Effector memory CD4-positive, alpha-beta T cell (primary cell): Measurements from ENCODE around the gene NDUFB2.
"Not testable (repeated sequence)": the region's sequence is repeated elsewhere in the genome, so short reads cannot be mapped to it uniquely, and the experiment has no call there.

Experiments
- DNase-seq, 3 donors: peaks; one replicate each; pipeline ENCODE4 v3.0.0-alpha.2; 2020
- H3K27ac ChIP-seq: 2 replicates; pipeline ENCODE4 v1.7.0; 2013; ENCODE audit warnings: mild to moderate bottlenecking, low read length, moderate library complexity; ENCODE audit not compliant: insufficient read depth, poor library complexity, severe bottlenecking
- H3K27me3 ChIP-seq: replicated peaks from 2 replicates; pipeline ENCODE4 v1.7.0; 2013; ENCODE audit warnings: mild to moderate bottlenecking, low read length; ENCODE audit not compliant: insufficient read depth, control insufficient read depth, poor library complexity, severe bottlenecking
- H3K36me3 ChIP-seq: 2 replicates; pipeline ENCODE4 v1.7.0; 2013; ENCODE audit warnings: mild to moderate bottlenecking, low read length, moderate library complexity; ENCODE audit not compliant: control insufficient read depth, insufficient read depth
- H3K4me1 ChIP-seq: 2 replicates; pipeline ENCODE4 v1.7.0; 2013; ENCODE audit warnings: low read length, mild to moderate bottlenecking; ENCODE audit not compliant: control insufficient read depth, insufficient read depth, poor library complexity, severe bottlenecking
- H3K4me3 ChIP-seq: 2 replicates; pipeline ENCODE4 v1.7.0; 2013; ENCODE audit warnings: low read length, low read depth, mild to moderate bottlenecking; ENCODE audit not compliant: insufficient read depth, poor library complexity, severe bottlenecking
- H3K9me3 ChIP-seq: 2 replicates; pipeline ENCODE4 v1.7.0; 2013; ENCODE audit warnings: mild to moderate bottlenecking, low read length, moderate library complexity; ENCODE audit not compliant: control insufficient read depth

The NDUFB2 gene

GRCh38 chr7:140702774-140703173 lies 6.3 kb downstream of the NDUFB2 start:
- Histone ChIP-seq H3K27me3 (no peaks in the 10 kb centered on the region), H3K4me1 (peaks cover 8% of the 10 kb centered on the region), H3K36me3 (peaks cover 21% of the 10 kb centered on the region), H3K4me3 (no peak overlapping the region), H3K27ac (no peak overlapping the region), H3K9me3 (no peaks in the 10 kb centered on the region)
- no peak for DNase-seq

GRCh38 chr7:140704205-140704604 lies 7.7 kb downstream of the NDUFB2 start:
- H3K4me3 ChIP-seq: no peak overlapping the region
- H3K9me3 ChIP-seq: no peaks in the 10 kb centered on the region
- no peak for DNase-seq
- H3K36me3 ChIP-seq: peaks cover 21% of the 10 kb centered on the region
- no peaks in the 10 kb centered on the region for H3K4me1 ChIP-seq
- H3K27me3 ChIP-seq: no peaks in the 10 kb centered on the region
- H3K27ac ChIP-seq: no peak overlapping the region

- H3K27ac ChIP-seq: no peak overlapping the region
- DNase-seq: no peak
- H3K9me3 ChIP-seq: no peaks in the 10 kb centered on the region
- no peaks in the 10 kb centered on the region for H3K4me1 ChIP-seq
- no peak overlapping the region for H3K4me3 ChIP-seq
- H3K27me3 ChIP-seq: no peaks in the 10 kb centered on the region
- H3K36me3 ChIP-seq: peaks cover 21% of the 10 kb centered on the region
These were observed 10.6 kb downstream of the NDUFB2 start for GRCh38 chr7:140707132-140707531.

GRCh38 chr7:140708764-140709163 lies 12.3 kb downstream of the NDUFB2 start:
- peaks cover 21% of the 10 kb centered on the region for H3K36me3 ChIP-seq
- H3K9me3 ChIP-seq, H3K4me3 ChIP-seq, H3K4me1 ChIP-seq, H3K27ac ChIP-seq, H3K27me3 ChIP-seq, DNase-seq: not testable (repeated sequence)

- not testable (repeated sequence) for H3K36me3 ChIP-seq, H3K4me3 ChIP-seq, H3K27ac ChIP-seq, H3K4me1 ChIP-seq, DNase-seq, H3K27me3 ChIP-seq, H3K9me3 ChIP-seq
These were observed 15.9 kb downstream of the NDUFB2 start for GRCh38 chr7:140712392-140712791.

DNA sequence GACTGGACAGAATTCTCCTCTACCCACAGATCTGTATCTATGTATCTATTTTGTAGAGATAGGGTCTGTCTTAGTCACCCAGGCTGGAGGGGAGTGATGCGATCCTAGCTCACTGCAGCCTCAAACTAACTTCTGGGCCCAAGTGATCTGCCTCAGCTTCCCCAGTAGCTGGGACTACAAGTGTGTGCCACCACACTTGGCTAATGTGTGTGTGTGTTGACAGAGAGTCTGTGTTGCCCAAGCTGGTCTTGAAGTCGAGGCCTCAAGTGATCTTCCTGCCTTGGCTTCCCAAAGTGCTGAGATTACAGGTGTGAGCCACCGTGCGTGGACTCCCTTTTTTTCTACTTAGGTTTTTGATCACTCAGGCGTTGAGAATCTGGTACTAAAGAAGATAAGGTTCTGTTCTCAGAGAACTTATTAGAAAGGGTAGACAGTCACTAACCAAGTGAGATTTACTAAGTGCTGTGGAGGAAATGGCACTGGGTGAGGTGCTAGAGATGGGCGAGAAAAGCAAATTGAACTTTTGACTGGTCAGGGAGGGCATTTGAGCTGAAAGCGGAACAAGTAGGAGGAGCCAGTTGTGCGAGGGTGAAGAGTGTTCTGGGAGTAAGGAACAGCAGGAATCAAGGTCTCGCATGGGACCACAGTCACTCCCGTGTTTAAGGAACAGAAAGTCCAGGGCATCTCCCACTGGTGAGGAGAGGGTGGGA lies 18.0 kb downstream of the NDUFB2 start:
- Histone ChIP-seq H3K9me3 (no peaks in the 10 kb centered on the region), H3K27ac (no peak overlapping the region), H3K27me3 (no peaks in the 10 kb centered on the region), H3K4me3 (no peak overlapping the region), H3K36me3 (peaks cover 8% of the 10 kb centered on the region), H3K4me1 (no peaks in the 10 kb centered on the region)
- no peak for DNase-seq

DNA sequence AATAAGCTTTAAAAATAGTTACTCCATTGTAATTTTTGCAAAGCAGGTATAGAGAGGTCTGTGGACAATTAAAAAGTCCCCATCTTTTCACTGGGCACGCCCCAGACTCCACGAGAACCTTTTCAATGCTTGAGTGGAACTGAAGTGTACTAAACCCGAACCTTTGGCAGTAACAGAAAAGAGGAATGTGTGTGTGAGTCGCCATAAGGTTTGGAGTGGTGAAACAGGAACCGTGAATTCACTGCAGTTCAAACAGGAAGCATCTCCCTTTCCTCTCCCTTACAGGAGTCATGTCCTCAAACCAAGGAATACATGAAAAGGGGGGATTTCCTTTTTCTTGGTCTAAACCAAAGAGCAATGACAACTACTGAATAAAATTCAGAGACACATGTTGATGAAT lies 23.2 kb downstream of the NDUFB2 start:
- H3K27ac ChIP-seq: no peak overlapping the region
- peaks cover 5% of the 10 kb centered on the region for H3K36me3 ChIP-seq
- H3K9me3 ChIP-seq: no peaks in the 10 kb centered on the region
- H3K27me3 ChIP-seq: no peaks in the 10 kb centered on the region
- H3K4me3 ChIP-seq: no peak overlapping the region
- no peak for DNase-seq
- no peaks in the 10 kb centered on the region for H3K4me1 ChIP-seq

- no peak for DNase-seq
- H3K4me3 ChIP-seq: no peak overlapping the region
- no peaks in the 10 kb centered on the region for H3K4me1 ChIP-seq
- no peaks in the 10 kb centered on the region for H3K9me3 ChIP-seq
- no peaks in the 10 kb centered on the region for H3K36me3 ChIP-seq
- no peak overlapping the region for H3K27ac ChIP-seq
- H3K27me3 ChIP-seq: no peaks in the 10 kb centered on the region
These were observed 25.7 kb downstream of the NDUFB2 start for GRCh38 chr7:140722254-140722653.

DNA sequence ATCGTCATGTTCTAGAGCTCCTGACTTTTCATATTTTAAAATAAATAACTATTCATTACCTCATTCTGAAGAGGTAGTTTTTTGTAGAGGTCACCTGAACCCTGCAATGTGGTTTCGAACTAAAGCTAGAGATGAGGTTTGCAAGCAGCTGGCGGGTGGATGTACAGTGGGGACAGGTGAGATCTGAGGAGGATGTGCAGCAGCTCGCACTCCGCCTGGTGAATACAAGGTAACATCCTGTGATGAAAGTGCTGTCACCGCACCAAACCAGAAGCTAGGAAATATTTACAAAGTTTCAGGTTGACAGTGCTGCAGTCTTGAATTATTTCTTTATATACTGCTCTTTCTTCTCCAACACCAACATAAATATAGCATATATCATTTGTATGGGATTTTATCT lies 26.5 kb downstream of the NDUFB2 start:
- no peak overlapping the region for H3K4me3 ChIP-seq
- H3K9me3 ChIP-seq: no peaks in the 10 kb centered on the region
- H3K4me1 ChIP-seq: no peaks in the 10 kb centered on the region
- DNase-seq: no peak
- no peaks in the 10 kb centered on the region for H3K27me3 ChIP-seq
- H3K27ac ChIP-seq: no peak overlapping the region
- no peaks in the 10 kb centered on the region for H3K36me3 ChIP-seq

DNA sequence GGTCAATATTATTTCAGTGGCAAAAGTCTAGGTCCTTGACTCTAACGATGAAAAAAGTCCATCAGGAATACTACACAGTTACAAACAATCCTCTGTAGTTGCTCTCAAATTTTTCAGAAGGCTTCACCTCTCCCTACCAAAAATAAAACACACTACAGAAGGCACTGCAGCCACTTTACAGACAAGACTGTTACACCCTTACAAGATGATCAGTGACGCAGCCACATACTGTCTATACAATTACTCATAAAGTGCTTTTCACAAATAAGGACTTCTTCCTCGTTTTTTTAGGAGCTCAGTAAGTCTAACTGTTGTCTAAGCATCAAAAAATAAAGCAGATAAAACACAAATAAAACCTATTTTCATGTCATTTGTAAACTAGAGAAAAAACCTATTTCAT lies 27.1 kb downstream of the NDUFB2 start:
- Histone ChIP-seq H3K9me3 (no peaks in the 10 kb centered on the region), H3K4me3 (no peak overlapping the region), H3K4me1 (no peaks in the 10 kb centered on the region), H3K27ac (no peak overlapping the region), H3K36me3 (no peaks in the 10 kb centered on the region), H3K27me3 (no peaks in the 10 kb centered on the region)
- no peak for DNase-seq
